AG09309 (cell line): Measurements from ENCODE around the gene SYNE1.

Source experiments
- DNase-seq: peaks from one replicate; pipeline ENCODE4 v3.0.0-alpha.2; 2010; ENCODE audit warnings: low read depth
- H3K4me3 ChIP-seq: 2 replicates; pipeline ENCODE4 v1.5.1; 2011; ENCODE audit warnings: mild to moderate bottlenecking, low read depth, low read length, moderate library complexity; ENCODE audit not compliant: control insufficient read depth
- TF ChIP-seq, protein P1 (sequence below): IDR thresholded peaks from 2 replicates; pipeline ENCODE4 v1.5.1; 2011; ENCODE audit warnings: mild to moderate bottlenecking, low read depth, low read length, inconsistent platforms; ENCODE audit not compliant: insufficient read depth, control insufficient read depth; ENCODE audit errors: missing control alignments

Gene SYNE1

DNA sequence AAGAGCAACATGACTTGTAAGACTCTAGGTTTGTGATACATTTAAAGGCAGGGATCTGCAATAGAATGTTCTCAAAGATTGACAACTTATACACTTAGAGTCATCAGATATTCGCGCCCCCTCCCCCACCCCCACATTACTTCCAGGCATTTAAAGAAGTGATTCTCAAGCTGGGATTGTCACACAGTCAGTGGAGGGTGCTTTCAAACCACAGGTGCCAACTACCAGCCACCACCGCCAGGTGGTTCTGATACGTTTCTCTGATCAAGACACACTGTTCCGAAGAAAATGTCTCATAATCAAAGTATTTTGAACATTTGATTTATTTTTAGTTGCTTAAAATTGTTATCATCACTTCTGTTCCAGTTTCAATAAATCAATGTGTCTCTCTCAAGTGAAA is 472.2 kb downstream of the SYNE1 start:
- TF ChIP-seq, protein P1, sequence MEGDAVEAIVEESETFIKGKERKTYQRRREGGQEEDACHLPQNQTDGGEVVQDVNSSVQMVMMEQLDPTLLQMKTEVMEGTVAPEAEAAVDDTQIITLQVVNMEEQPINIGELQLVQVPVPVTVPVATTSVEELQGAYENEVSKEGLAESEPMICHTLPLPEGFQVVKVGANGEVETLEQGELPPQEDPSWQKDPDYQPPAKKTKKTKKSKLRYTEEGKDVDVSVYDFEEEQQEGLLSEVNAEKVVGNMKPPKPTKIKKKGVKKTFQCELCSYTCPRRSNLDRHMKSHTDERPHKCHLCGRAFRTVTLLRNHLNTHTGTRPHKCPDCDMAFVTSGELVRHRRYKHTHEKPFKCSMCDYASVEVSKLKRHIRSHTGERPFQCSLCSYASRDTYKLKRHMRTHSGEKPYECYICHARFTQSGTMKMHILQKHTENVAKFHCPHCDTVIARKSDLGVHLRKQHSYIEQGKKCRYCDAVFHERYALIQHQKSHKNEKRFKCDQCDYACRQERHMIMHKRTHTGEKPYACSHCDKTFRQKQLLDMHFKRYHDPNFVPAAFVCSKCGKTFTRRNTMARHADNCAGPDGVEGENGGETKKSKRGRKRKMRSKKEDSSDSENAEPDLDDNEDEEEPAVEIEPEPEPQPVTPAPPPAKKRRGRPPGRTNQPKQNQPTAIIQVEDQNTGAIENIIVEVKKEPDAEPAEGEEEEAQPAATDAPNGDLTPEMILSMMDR: no peak
- DNase-seq: no peak

DNA sequence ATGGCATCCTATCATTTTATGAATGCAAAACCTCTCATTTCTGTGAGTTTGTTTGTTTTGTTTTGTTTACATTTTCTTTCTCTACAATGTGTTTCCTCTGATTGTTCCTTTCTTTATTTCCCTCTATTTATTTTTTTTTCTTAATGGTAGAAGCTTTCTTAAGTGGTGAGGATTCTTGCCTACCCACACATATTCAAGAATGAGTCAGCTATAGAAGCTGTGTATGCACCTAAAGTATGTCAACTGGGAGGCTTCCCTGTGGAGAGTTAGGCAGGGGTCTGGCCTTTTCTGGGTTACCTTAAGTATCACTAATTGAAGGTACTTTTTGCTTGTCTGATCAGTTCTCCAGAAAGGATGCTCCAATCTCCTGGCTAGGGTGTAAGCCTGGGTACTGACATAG is 475.7 kb downstream of the SYNE1 start:
- TF ChIP-seq, protein P1: no peak
- H3K4me3 ChIP-seq: no peak overlapping the region
- DNase-seq: no peak

More for the DNA sequence above, 472.2 kb downstream of the SYNE1 start:
- no peak overlapping the region for H3K4me3 ChIP-seq

DNA sequence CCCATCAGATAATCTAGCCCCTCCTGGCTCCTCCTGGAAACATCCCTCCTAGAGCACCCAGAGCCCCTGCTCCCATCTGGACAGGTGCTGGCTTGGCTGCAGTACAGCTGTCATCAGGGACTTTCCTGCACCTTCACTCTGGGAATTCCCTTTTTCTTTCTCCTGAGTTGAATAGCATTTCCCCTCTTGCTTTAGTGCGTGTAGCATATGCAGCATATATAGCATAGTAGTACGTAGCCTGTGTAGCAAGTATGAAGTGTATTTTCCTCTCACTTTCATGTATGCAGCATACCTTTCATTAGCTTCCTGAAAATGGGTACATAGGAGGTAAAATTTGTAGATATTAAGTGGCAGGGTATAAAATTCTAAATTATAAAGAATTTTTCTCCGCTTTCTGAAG is 476.8 kb downstream of the SYNE1 start:
- H3K4me3 ChIP-seq: no peak overlapping the region
- TF ChIP-seq, protein P1: no peak
- no peak for DNase-seq

DNA sequence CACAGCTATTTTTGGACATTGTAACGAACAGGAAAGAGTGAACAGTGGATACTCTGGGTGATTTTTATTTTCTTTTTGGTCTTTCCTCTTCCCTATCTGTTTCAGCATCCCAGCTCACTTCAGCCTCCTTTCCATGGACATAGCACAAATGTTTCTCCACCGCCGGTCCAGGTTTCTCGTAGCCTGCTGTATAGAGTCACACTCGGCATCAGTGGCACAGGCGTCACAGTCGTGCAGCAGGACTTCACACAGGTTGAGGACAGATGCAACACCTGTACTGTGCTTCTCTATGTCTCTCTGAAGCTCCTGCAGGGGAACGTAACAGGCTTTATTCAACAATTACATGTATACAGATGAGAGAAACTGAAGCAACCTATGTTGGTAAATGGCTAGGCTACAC is 481.4 kb downstream of the SYNE1 start:
- no peak for DNase-seq
- TF ChIP-seq, protein P1: no peak
- H3K4me3 ChIP-seq: no peak overlapping the region

DNA sequence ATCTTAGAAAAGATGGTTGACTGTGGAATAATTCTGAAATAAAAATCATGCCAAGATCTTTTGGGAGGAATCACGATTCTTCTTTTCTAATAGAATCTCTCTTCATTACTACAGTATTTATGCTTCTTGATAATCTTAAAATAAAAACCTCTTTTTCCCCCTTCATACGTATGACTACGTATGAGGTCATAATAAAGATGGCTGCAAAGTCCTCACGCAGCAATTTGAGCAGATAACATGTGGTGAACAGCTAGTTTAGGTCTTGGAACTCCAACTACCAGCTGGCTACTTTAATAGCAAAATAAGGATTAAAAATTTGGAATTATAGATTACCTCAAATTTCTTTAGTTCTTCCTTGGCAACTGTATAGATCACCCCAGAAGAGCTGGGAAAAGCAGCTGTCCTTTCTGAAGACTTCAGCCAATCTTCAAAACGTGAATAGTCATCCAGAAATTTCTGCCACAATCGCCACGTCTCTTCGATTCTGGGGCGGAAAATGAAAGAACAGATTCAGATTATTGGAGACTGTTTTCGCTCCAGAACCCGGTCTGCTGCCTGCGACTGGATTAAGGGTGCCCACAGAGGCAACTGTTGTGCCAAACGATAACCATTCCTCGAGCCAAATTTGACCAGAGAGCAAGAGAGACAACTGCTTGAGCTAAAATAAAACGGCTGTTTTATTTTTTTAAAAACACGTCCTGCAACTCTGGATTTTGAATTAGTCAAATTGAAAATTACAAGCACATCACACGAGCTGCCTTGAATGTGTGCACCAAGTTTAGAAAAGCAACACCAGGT is 482.4 kb downstream of the SYNE1 start:
- DNase-seq: no peak
- no peak overlapping the region for H3K4me3 ChIP-seq
- TF ChIP-seq, protein P1: no peak

DNA sequence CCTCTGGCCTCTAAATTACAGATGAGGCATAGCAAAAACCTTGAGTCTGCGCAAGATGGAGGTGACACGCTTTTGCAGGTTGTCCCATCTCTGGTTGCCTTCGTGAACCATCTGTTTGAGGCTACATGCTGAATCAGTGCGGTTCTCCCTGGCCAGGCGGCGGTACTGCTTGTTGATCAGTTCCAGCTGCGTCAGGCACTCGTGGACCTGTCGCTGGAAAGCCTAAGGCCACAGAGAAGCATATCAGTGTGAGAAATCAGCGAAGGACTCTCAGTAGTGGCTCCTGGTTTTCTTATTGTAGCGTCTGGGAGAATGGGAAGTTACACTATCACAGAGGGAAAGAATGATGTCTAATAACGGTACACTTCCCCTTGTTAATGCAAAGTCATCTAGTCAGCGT is 485.2 kb downstream of the SYNE1 start:
- H3K4me3 ChIP-seq: no peak overlapping the region
- TF ChIP-seq, protein P1: no peak
- no peak for DNase-seq
